PC-9 (cell line): ENCODE measurements around the gene ATP11A. TPM values are rescaled to one million over a fixed set of nuclear protein-coding genes. Genes with fewer than 3 reads are reported as not detected.

Source experiments
- BruUV-seq: library from RNA; stranded (reverse); fragments of 400-500 nt; replicated peaks from 2 replicates; lab custom pipeline; 2021; lab: Mats Ljungman, UMichigan
- CTCF ChIA-PET: fragments of 300-600 bp; sonication (Branson Sonifier 250); formaldehyde crosslinking; loops from one replicate; lab custom pipeline; 2022; ENCODE audit warnings: antibody characterized with exemption; lab: Charles Lee
- POLR2A ChIA-PET: fragments of 300-600 bp; sonication (Branson Sonifier 250); formaldehyde crosslinking; loops from one replicate; lab custom pipeline; 2022; ENCODE audit warnings: antibody characterized with exemption; ENCODE audit not compliant: unreplicated experiment; lab: Charles Lee
- DNase-seq, 2 experiments: peaks; one replicate each; pipeline versions ENCODE4 v3.0.0 to v3.0.0-alpha.2; 2015 to 2022; ENCODE audit warnings: mixed read lengths in 1 of 2
- H2AFZ ChIP-seq: fragments of 200-600 bp; sonication (generic); 2 replicates; pipeline ENCODE4 v1.8.1; 2017; ENCODE audit warnings: antibody characterized with exemption
- H3F3A ChIP-seq: fragments of 200-600 bp; sonication (generic); 2 replicates; pipeline ENCODE4 v1.8.1; 2017; ENCODE audit warnings: antibody characterized with exemption, mild to moderate bottlenecking, low read depth; ENCODE audit not compliant: insufficient read depth
- H3K27ac ChIP-seq: fragments of 200-600 bp; sonication (generic); 2 replicates; pipeline ENCODE4 v1.6.1; 2016; ENCODE audit warnings: mixed run types
- H3K27me3 ChIP-seq: fragments of 200-600 bp; sonication (generic); 2 replicates; pipeline ENCODE4 v1.6.1; 2016; ENCODE audit warnings: low read depth, mixed run types; ENCODE audit not compliant: insufficient read depth
- H3K36me3 ChIP-seq: fragments of 200-600 bp; sonication (generic); 2 replicates; pipeline ENCODE4 v1.6.1; 2016; ENCODE audit warnings: low read depth, mixed run types
- H3K4me1 ChIP-seq: fragments of 200-600 bp; sonication (generic); replicated peaks from 2 replicates; pipeline ENCODE4 v1.6.1; 2016; ENCODE audit warnings: mixed run types; ENCODE audit not compliant: insufficient read depth
- H3K4me2 ChIP-seq: fragments of 200-600 bp; sonication (generic); 2 replicates; pipeline ENCODE4 v1.6.1; 2017; ENCODE audit warnings: mixed run types
- H3K4me3 ChIP-seq: fragments of 200-600 bp; sonication (generic); 2 replicates; pipeline ENCODE4 v1.6.1; 2016; ENCODE audit warnings: mixed run types
- H3K79me2 ChIP-seq: fragments of 200-600 bp; sonication (generic); 2 replicates; pipeline ENCODE4 v1.6.1; 2017; ENCODE audit warnings: low read depth, mixed run types
- H3K9me2 ChIP-seq: fragments of 200-600 bp; sonication (generic); 2 replicates; pipeline ENCODE4 v1.8.1; 2017; ENCODE audit warnings: mild to moderate bottlenecking; ENCODE audit not compliant: insufficient read depth
- H3K9me3 ChIP-seq: fragments of 200-600 bp; sonication (generic); 2 replicates; pipeline ENCODE4 v1.8.1; 2016; ENCODE audit warnings: low read depth; ENCODE audit not compliant: insufficient read depth
- H4K20me1 ChIP-seq: fragments of 200-600 bp; sonication (generic); 2 replicates; pipeline ENCODE4 v1.8.1; 2017; ENCODE audit not compliant: insufficient read depth
- CTCF ChIP-seq: fragments of 200-600 bp; sonication (generic); conservative IDR thresholded peaks from 2 replicates; pipeline ENCODE4 v1.6.1; 2017; ENCODE audit warnings: mixed run types, antibody characterized with exemption, mild to moderate bottlenecking, moderate library complexity
- EZH2 ChIP-seq: fragments of 200-600 bp; sonication (generic); IDR thresholded peaks from 2 replicates; pipeline ENCODE4 v1.8.0; 2017; ENCODE audit warnings: antibody characterized with exemption, low read depth
- intact Hi-C: fragments of 100-400 bp; cut with micrococcal nuclease; formaldehyde crosslinking; loops from one replicate; pipeline ENCODE4 v1.10.0; 2022; ENCODE audit not compliant: unreplicated experiment
- total RNA-seq: library from RNA; stranded (reverse); gene quantifications from 2 replicates; pipeline ENCODE4 v1.2.3, GENCODE V29; 2021

The ATP11A gene
- total RNA-seq, 1 experiment from 2014 or later, result 92.2 TPM

DNA sequence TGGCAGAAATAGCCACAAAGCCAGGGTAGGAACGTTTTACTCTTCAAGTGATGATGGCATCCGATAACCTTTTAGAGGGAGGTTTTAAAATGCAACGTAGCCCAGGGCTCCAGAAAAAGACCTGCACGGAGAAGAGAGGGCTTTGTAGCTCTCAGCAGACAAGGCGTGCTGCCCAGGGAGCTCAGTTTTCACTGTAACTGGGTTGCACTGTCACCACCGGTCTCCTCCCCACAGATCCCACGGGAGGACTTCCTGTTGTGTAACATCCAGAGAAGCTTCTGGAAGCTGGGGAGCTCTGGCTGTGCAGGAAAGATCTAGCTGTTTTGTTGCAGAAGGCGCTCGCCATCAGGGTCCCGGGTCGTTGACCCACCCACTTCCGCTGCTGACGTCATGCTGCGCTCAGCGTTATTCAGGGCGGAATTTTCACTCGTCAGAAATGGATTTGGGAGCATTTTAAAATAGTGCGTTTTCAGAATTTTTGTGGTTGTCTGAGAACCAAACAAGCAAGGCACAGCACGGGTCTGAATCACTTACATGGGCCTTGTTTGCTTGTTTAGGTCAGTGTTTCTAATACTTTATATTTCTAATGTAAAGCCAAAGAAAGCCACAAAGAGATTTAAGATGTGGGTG, 50.8 kb downstream of the ATP11A start:
- intact Hi-C loops, result no loop called here
- 0 out of 2 replicates have a peak, but pooled peaks cover 7% of the 10 kb centered on the region for H3F3A ChIP-seq
- no peaks in the 10 kb centered on the region for H3K27me3 ChIP-seq
- H3K4me1 ChIP-seq, result peaks cover 19% of the 10 kb centered on the region
- H3K9me3 ChIP-seq, result no peaks in the 10 kb centered on the region
- H3K9me2 ChIP-seq, result no peaks in the 10 kb centered on the region
- no peaks in the 10 kb centered on the region for H3K36me3 ChIP-seq
- CTCF ChIA-PET, result no interaction called here
- no peak overlapping the region for H3K27ac ChIP-seq
- DNase-seq, result no peak
- H3K4me2 ChIP-seq, result no peak overlapping the region
- POLR2A ChIA-PET, result no interaction called here
- H4K20me1 ChIP-seq, result peaks cover 17% of the 10 kb centered on the region; the same call in 1 of the 2 replicates
- H3K4me3 ChIP-seq, result no peak overlapping the region
- peaks cover 81% of the 10 kb centered on the region for H3K79me2 ChIP-seq
- BruUV-seq, result no TSS peak
- TF ChIP-seq EZH2 (no peak), CTCF (no peak)
- no peak overlapping the region for H2AFZ ChIP-seq

DNA sequence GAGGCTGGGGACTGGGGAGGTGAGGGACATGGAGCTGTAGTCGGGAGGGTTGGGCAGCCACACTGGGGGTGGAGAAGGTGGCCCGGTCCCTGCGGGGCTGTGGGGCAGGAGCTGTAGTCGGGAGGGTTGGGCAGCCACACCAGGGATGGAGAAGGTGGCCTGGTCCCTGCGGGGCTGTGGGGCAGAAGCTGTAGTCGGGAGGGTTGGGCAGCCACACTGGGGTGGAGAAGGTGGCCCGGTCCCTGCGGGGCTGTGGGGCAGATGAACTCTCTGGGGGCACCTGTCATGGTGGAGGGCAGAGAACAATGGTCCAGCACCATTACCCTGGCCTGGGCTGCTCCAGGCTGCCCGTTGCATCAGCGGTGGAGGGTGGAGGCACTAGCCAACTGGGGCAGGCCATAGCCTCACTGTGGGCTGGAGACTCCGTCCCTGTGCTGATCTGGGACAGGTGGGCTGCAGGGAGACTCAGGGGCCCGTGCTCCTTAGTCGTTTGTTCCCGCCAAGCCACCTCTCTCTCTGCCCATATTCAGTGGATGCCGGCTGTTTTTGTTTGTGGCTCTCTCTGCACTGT, 51.4 kb downstream of the ATP11A start:
- intact Hi-C loops, result no loop called here
- no peaks in the 10 kb centered on the region for H3K36me3 ChIP-seq
- BruUV-seq, result no TSS peak
- H3K4me1 ChIP-seq, result peaks cover 19% of the 10 kb centered on the region
- H3K27me3 ChIP-seq, result no peaks in the 10 kb centered on the region
- H3K79me2 ChIP-seq, result peaks cover 82% of the 10 kb centered on the region
- no peak overlapping the region for H2AFZ ChIP-seq
- ChIA-PET CTCF (no interaction called here), POLR2A (no interaction called here)
- no peak for DNase-seq
- peaks cover 17% of the 10 kb centered on the region; the same call in 1 of the 2 replicates for H4K20me1 ChIP-seq
- H3F3A ChIP-seq, result 0 out of 2 replicates have a peak, but pooled peaks cover 7% of the 10 kb centered on the region
- H3K4me3 ChIP-seq, result no peak overlapping the region
- H3K9me2 ChIP-seq, result no peaks in the 10 kb centered on the region
- no peak overlapping the region for H3K4me2 ChIP-seq
- no peak for TF ChIP-seq CTCF
- no peak overlapping the region for H3K27ac ChIP-seq
- no peaks in the 10 kb centered on the region for H3K9me3 ChIP-seq

GRCh38 chr13:112741835-112742570, 52.2 kb downstream of the ATP11A start:
- Histone ChIP-seq H3K4me1 (peaks cover 19% of the 10 kb centered on the region), H3K36me3 (no peaks in the 10 kb centered on the region), H3K4me3 (no peak overlapping the region), H3K27ac (no peak overlapping the region), H3K9me3 (no peaks in the 10 kb centered on the region), H3K4me2 (no peak overlapping the region), H3F3A (0 out of 2 replicates have a peak, but pooled peaks cover 7% of the 10 kb centered on the region), H2AFZ (no peak overlapping the region), H4K20me1 (peaks cover 22% of the 10 kb centered on the region; the same call in 1 of the 2 replicates), H3K79me2 (peaks cover 83% of the 10 kb centered on the region), H3K9me2 (no peaks in the 10 kb centered on the region), H3K27me3 (no peaks in the 10 kb centered on the region)
- no peak for TF ChIP-seq CTCF
- TF ChIP-seq EZH2, result no peak
- ChIA-PET CTCF (no interaction called here), POLR2A (no interaction called here)
- no TSS peak for BruUV-seq
- intact Hi-C loops, result no loop called here
- no peak for DNase-seq
